PFSK-1 (cell line): ENCODE measurements around the gene SREK1.

Experiments
- FOXP2 ChIP-seq: optimal IDR thresholded peaks from 2 replicates; pipeline ENCODE3; 2011; ENCODE audit warnings: borderline replicate concordance, control low read depth, inconsistent platforms; ENCODE audit not compliant: insufficient read depth; ENCODE audit errors: extremely low read length, extremely low read depth
- POLR2AphosphoS5 ChIP-seq: IDR thresholded peaks from 2 replicates; pipeline ENCODE4 v1.6.1; 2012; ENCODE audit warnings: low read depth, mild to moderate bottlenecking, control low read depth, low read length, moderate library complexity
- SIN3A ChIP-seq: IDR thresholded peaks from 2 replicates; pipeline ENCODE4 v1.6.1; 2012; ENCODE audit warnings: mild to moderate bottlenecking, low read length, moderate library complexity, borderline replicate concordance; ENCODE audit not compliant: insufficient read depth
- TAF1 ChIP-seq: IDR thresholded peaks from 2 replicates; pipeline ENCODE4 v1.6.1; 2012; ENCODE audit warnings: low read length, control low read depth, borderline replicate concordance; ENCODE audit not compliant: insufficient read depth
- TF ChIP-seq, protein P1 (sequence below), 2 experiments: IDR thresholded peaks; 2 replicates each; pipeline versions ENCODE4 v1.6.1 to v1.8.0; 2011 to 2012; ENCODE audit warnings: low read depth in 2 of 2, low read length in 2 of 2, control low read depth in 1 of 2, inconsistent platforms in 1 of 2, mild to moderate bottlenecking in 1 of 2, moderate library complexity in 1 of 2; ENCODE audit not compliant: insufficient read depth in 1 of 2

Gene SREK1

DNA sequence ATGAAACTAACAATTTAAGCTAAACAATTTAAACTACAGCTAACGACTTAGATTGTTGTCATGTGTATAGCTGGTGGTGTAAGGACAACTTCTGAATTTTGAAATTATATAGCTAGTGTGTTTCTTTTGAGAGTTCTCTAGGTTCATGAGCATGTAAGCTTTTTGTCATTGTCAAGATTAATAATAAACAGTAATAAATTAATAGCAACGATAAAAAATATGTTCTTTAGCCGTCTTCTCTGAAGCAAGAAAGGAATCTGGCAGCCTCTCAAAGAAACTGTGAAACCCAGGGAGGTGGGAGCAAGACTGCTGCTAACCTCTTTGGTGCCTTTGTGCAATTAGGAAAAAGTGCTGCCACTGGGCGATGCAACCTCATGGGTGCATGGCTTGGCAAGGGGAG, 59.4 kb downstream of the SREK1 start:
- no peak for TF ChIP-seq FOXP2

DNA sequence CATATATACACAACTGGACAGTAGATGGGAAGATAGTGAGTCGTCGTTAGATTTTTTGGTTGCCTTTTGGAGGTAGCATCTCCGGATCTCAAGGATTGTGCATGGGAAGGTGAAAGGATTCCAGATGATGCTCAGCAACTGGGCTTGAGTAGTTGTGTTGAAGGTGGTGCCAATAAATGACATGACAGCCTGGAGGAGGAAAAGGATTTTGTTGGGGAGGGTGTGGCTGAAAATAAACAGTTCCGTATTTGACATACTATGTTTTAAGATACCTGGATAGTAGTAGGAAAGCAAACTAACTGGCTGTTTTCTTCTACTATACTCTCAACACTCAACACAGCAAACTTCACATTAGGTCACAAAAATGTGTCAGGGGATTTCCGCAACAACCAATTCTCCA, 62.4 kb downstream of the SREK1 start:
- TF ChIP-seq, protein P1, sequence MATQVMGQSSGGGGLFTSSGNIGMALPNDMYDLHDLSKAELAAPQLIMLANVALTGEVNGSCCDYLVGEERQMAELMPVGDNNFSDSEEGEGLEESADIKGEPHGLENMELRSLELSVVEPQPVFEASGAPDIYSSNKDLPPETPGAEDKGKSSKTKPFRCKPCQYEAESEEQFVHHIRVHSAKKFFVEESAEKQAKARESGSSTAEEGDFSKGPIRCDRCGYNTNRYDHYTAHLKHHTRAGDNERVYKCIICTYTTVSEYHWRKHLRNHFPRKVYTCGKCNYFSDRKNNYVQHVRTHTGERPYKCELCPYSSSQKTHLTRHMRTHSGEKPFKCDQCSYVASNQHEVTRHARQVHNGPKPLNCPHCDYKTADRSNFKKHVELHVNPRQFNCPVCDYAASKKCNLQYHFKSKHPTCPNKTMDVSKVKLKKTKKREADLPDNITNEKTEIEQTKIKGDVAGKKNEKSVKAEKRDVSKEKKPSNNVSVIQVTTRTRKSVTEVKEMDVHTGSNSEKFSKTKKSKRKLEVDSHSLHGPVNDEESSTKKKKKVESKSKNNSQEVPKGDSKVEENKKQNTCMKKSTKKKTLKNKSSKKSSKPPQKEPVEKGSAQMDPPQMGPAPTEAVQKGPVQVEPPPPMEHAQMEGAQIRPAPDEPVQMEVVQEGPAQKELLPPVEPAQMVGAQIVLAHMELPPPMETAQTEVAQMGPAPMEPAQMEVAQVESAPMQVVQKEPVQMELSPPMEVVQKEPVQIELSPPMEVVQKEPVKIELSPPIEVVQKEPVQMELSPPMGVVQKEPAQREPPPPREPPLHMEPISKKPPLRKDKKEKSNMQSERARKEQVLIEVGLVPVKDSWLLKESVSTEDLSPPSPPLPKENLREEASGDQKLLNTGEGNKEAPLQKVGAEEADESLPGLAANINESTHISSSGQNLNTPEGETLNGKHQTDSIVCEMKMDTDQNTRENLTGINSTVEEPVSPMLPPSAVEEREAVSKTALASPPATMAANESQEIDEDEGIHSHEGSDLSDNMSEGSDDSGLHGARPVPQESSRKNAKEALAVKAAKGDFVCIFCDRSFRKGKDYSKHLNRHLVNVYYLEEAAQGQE (IDR thresholded peaks at IDR 0.05; ENCODE audit: insufficient read depth in 1 of 2, low read depth in 2 of 2, low read length in 2 of 2): no peak
- TF ChIP-seq FOXP2 (no peak), SIN3A (no peak)

DNA sequence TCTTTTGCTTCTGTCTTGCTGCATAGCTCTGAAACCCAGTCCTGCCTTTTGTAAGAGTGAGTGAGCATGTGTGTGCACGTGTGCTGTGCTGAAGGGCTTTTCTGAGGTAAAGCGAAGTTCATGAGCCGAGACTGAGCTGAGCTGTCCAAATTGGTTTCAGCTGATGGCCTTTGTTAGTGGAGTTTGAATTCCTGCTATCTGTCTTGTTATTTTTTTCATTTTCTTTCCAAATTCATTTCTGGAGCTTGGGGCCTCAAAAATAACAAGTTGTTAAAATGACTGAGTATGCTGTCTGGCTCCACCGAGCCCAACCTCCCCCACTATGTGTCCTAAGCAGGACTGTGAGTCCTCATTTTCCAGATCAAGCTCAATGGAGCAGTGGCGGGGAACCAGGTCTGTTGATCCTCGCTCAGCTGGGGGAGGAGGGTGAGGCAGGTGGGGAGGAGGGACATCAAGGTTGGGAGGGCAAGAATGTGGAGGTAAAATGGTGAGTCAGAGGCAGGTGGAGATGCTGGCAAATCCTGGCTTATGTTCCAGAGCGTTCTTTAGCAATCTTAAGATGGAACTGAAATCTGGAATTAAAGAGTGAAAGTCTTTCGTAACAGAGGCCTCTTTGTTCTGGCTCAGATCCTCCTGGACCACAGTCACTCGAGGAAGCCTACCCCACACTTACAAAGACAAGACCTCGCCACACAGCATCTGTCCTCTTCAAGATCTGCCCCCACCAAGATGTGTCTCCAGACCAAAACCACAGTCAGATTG, 63.9 kb downstream of the SREK1 start:
- TF ChIP-seq, protein P1 (IDR thresholded peaks at IDR 0.05; ENCODE audit: insufficient read depth in 1 of 2, low read depth in 2 of 2, low read length in 2 of 2): no peak
- TF ChIP-seq TAF1: no peak
- TF ChIP-seq SIN3A: no peak
- no peak for TF ChIP-seq FOXP2
- TF ChIP-seq POLR2AphosphoS5: no peak

DNA sequence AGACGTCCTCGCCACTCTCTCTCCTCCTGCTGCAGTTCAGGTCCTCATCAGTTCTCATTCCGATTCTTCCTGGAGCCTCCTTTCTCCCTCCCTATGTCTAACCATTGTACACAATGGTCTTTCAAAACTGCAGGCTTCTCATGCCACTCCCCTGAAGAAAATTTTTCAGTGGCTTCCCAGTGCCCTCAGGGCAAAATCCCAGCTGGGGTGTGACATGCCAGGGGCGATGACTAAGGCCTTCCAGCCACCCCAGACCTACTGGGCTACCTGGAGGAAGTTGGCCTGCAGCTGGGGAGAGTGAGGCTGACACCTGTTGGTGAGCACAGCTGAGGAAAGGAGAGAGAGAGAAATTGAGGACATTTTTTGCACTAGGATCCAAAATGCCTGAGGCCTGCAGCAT, 65.2 kb downstream of the SREK1 start:
- TF ChIP-seq, protein P1 (IDR thresholded peaks at IDR 0.05; ENCODE audit: insufficient read depth in 1 of 2, low read depth in 2 of 2, low read length in 2 of 2): no peak
- TF ChIP-seq POLR2AphosphoS5 (no peak), SIN3A (no peak), TAF1 (no peak), FOXP2 (no peak)

DNA sequence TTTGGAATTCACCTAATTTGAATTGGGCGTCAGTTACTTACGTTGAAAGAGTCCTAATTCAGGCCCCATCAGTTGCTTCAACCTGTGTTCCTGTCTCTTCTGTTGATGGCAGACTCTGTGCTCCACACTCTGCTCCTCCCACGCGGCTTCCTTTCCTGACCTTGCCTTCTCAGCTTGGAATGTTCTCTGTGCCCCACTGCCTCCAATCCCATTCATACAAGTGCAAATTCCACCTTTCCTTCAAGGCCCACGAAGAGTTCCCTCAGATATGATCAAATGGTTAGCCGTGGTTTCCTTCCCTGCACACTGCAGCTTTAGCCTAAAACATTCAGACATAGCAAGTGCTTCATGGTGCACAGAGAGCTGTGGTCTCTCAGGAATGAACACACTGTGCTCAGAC, 65.7 kb downstream of the SREK1 start:
- TF ChIP-seq TAF1 (no peak), FOXP2 (no peak), POLR2AphosphoS5 (no peak), SIN3A (no peak)
- TF ChIP-seq, protein P1 (IDR thresholded peaks at IDR 0.05; ENCODE audit: insufficient read depth in 1 of 2, low read depth in 2 of 2, low read length in 2 of 2): no peak
